Thoracic aorta (tissue), 2 donors: ENCODE data around the gene SCRT2. TPM values are rescaled to one million over a fixed set of nuclear protein-coding genes. Genes with fewer than 3 reads are reported as not detected.
A peak's percentile ranks its signal among the peaks of the same experiment; 100 is the strongest.

Experiments used
- ATAC-seq: fragments of 150-250 bp; one replicate; pipeline ENCODE4 v1.8.0; 2017; ENCODE audit warnings: low read depth; ENCODE audit not compliant: insufficient number of reproducible peaks, low FRiP score
- DNase-seq: peaks from one replicate; pipeline ENCODE4 v3.0.0-alpha.2; 2020; ENCODE audit warnings: low spot score
- H3K27ac ChIP-seq, 2 donors: fragments of 200-600 bp; sonication (generic); 1 replicate in 1 of 2; 2 replicates in 1 of 2; pipeline ENCODE4 v1.5.1; 2016; ENCODE audit warnings: mild to moderate bottlenecking in 2 of 2, moderate library complexity in 2 of 2
- H3K27me3 ChIP-seq: fragments of 200-600 bp; sonication (generic); replicated peaks from 2 replicates; pipeline ENCODE4 v1.6.0; 2016; ENCODE audit warnings: mild to moderate bottlenecking; ENCODE audit not compliant: insufficient read depth
- H3K36me3 ChIP-seq: fragments of 200-600 bp; sonication (generic); one replicate; pipeline ENCODE4 v1.5.1; 2016
- H3K4me1 ChIP-seq, 2 donors: fragments of 200-600 bp; sonication (generic); 1 replicate in 1 of 2; 2 replicates in 1 of 2; pipeline versions ENCODE4 v1.5.1 to v1.6.0; 2016; ENCODE audit warnings: low read depth in 2 of 2, mild to moderate bottlenecking in 1 of 2; ENCODE audit not compliant: control insufficient read depth in 1 of 2
- H3K4me3 ChIP-seq: fragments of 200-600 bp; sonication (generic); 2 replicates; pipeline ENCODE4 v1.5.1; 2016; ENCODE audit warnings: mild to moderate bottlenecking
- H3K9me3 ChIP-seq: fragments of 200-600 bp; sonication (generic); 2 replicates; pipeline ENCODE4 v1.5.1; 2016
- CTCF ChIP-seq: fragments of 200-600 bp; sonication (generic); IDR thresholded peaks from one replicate; pipeline ENCODE4 v1.5.1; 2019; ENCODE audit warnings: antibody characterized with exemption
- total RNA-seq, 2 donors: library from RNA; depleted of rRNA; stranded (reverse); fragments of >200 nt; gene quantifications; one replicate each; pipeline versions ENCODE4 v1.1.0 to v1.2.3, GENCODE V29; 2016

SCRT2 gene
- total RNA-seq, 2 donors from 2014 or later, result not detected

- Histone ChIP-seq H3K9me3 (no peaks in the 10 kb centered on the region), H3K4me1 (peaks cover 4 to 13% of the 10 kb centered on the region in 2 donors), H3K27me3 (peaks cover 4% of the 10 kb centered on the region), H3K4me3 (no peak overlapping the region), H3K27ac (no peak overlapping the region), H3K36me3 (no peaks in the 10 kb centered on the region)
- DNase-seq, result no peak
- no peak for ATAC-seq
- TF ChIP-seq CTCF, result no peak
Measured at GRCh38 chr20:658202-658601, 17.4 kb downstream of the SCRT2 start.

GRCh38 chr20:655726-656624, 19.6 kb downstream of the SCRT2 start:
- H3K27me3 ChIP-seq, result no peaks in the 10 kb centered on the region
- H3K36me3 ChIP-seq, result no peaks in the 10 kb centered on the region
- H3K4me3 ChIP-seq, result no peak overlapping the region
- H3K9me3 ChIP-seq, result no peaks in the 10 kb centered on the region
- TF ChIP-seq CTCF, result no peak
- H3K27ac ChIP-seq, result no peak overlapping the region
- ATAC-seq, result no peak
- H3K4me1 ChIP-seq, result peaks cover 6 to 29% of the 10 kb centered on the region in 2 donors
- no peak for DNase-seq

- no peak for ATAC-seq
- Histone ChIP-seq H3K9me3 (no peaks in the 10 kb centered on the region), H3K36me3 (peaks cover 7% of the 10 kb centered on the region), H3K4me1 (peaks cover 6 to 29% of the 10 kb centered on the region in 2 donors), H3K27ac (no peak overlapping the region), H3K27me3 (no peaks in the 10 kb centered on the region), H3K4me3 (peak overlapping the region; percentile 85)
- TF ChIP-seq CTCF, result no peak
- DNase-seq, result no peak
Measured at GRCh38 chr20:654417-654750, 21.2 kb downstream of the SCRT2 start.

- ATAC-seq (no peak), DNase-seq (no peak)
- Histone ChIP-seq H3K4me1 (peaks cover 6 to 29% of the 10 kb centered on the region in 2 donors), H3K4me3 (peak overlapping the region; percentile 85), H3K27ac (peak overlapping the region in 1 of 2 donors; percentile 78), H3K27me3 (no peaks in the 10 kb centered on the region), H3K36me3 (peaks cover 11% of the 10 kb centered on the region), H3K9me3 (no peaks in the 10 kb centered on the region)
- TF ChIP-seq CTCF, result no peak
Measured at GRCh38 chr20:653590-654416, 21.8 kb downstream of the SCRT2 start.

GRCh38 chr20:653110-653589, 22.5 kb downstream of the SCRT2 start, which contains the start of gene SRXN1:
Gene SRXN1 (minus strand): TSS chr20:653200. CDS start chr20:653185, 15 bp downstream.
- H3K4me3 ChIP-seq, result peak within 1 kb of the TSS; percentile 85
- peaks cover 18% of the 10 kb centered on the region for H3K36me3 ChIP-seq
- ATAC-seq (peak; percentile 92), DNase-seq (peak; percentile 75)
- peaks cover 6 to 29% of the 10 kb centered on the region in 2 donors for H3K4me1 ChIP-seq
- peak; percentile 45 for TF ChIP-seq CTCF
- no peaks in the 10 kb centered on the region for H3K9me3 ChIP-seq
- peak within 1 kb of the TSS; percentile 69 to 78 for H3K27ac ChIP-seq
- no peaks in the 10 kb centered on the region for H3K27me3 ChIP-seq
